ENCODE measurements around the gene FBXO34.
"Not testable (repeated sequence)": the region's sequence is repeated elsewhere in the genome, so short reads cannot be mapped to it uniquely, and the experiment has no call there.

Gene FBXO34

GRCh38 chr14:55350461-55350860 is 79.2 kb downstream of the FBXO34 start:
- DNase-seq: no peak

DNA sequence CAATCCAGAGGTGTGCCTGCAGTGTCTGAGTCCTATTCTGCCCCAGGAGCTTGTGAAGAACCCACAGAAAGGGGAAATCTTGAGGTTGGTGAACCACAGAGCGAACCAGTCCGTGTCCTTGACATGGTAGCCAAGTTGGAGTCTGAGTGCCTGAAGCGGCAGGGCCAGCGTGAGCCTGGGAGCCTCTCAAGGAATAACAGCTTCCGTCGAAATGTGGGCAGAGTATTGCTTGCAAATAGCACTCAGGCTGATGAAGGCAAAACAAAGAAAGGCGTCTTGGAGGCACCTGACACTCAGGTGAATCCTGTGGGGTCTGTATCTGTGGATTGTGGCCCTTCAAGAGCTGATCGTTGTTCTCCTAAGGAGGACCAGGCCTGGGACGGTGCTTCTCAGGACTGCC is 79.9 kb downstream of the FBXO34 start:
- no peak for DNase-seq

- DNase-seq: no peak
Observed at GRCh38 chr14:55352201-55352600, 81.0 kb downstream of the FBXO34 start.

DNA sequence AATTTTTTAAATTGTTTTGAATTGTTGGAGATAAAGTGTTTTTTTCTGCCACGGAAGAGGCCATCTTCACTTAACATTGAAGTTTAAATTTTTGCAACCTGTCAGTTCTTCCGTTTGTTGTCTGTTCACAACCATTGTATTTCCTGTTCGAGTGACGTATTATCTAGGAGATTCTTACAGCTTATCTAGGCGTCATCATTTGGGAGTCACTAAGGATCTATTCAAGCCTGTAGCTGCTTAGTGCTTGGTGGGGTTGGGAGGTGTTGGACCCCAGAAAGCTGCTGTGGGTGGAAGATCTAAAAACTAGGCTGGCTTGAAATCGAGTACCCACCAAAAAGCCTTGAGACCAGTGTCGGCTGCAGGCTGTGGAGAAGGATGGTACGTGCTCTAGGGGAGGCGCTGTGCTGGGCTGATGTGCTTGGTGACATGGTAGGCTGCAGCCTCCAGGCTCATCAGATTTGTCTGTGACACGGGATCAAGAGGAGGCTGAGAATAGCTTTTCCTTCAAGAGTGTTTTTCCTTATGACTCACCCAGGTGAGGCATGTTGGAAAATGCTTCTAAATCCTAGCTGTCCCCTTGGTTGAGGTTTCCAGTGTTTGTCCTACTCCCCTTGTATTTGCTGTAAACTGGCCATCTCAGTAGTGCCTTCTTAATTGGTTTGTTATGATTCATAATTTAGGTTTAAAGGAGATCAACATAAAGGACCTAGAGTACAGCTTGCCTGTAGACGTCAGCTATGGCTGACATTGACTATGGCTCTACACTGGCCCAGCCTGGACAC is 82.7 kb downstream of the FBXO34 start:
- peak; percentile 6 for DNase-seq

DNA sequence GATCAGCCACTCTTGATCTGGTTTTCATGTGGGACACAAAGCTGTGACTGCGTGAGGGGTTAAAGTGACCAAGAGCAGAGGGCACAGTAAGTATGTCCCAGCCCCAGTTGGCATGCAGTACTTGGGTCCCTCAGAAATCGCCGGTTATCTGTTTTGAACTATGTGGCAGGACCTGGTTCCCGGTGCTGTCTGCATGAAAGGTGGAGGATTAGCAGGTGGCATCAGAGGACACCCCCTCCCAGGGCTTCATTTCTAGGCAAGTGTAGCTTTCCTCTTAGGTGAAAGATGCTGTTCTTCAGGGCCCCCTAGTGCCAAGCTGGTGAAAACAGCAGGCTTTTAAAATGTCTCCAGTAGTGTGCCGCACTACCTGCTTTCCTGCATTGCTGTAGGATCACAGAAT is 83.3 kb downstream of the FBXO34 start:
- DNase-seq: peak; percentile 64

DNA sequence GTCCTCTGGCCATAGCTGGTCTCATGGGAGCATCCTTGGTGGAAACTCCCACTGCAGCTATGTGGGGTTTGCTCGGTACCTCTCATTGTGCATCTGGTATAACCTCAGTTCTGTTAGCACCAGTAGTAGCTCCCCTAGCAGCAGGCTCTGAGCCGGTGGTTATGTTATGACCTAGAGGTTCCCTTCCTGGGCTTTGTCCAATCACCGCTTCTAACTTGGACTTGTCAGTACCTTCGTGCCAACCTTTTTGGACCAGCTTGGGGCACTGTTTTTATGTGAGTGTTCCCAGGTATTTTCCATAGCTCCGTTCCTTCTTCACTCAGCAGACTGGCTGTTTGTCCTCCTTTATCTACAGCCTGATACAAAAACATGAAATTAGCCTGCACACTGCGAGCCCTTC is 84.7 kb downstream of the FBXO34 start:
- no peak for DNase-seq

DNA sequence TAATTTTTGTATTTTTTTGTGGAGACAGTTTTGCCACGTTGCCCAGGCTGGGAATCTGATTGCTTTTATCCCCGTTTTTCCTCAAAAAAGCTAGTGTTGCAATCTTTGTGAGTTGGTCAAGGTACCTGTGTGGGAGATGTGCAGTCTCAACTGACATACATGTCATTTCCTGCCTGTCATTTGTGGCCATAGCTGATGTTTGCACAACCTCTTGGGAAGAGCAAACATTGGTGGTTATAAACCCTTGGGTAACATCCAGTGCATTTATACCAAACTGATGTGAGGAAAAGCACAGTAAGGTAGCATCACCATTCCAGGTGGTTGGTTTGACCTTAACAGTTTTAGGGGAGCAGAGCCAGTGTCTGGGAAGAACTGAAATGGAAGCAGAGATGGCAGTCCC is 85.7 kb downstream of the FBXO34 start:
- no peak for DNase-seq

DNA sequence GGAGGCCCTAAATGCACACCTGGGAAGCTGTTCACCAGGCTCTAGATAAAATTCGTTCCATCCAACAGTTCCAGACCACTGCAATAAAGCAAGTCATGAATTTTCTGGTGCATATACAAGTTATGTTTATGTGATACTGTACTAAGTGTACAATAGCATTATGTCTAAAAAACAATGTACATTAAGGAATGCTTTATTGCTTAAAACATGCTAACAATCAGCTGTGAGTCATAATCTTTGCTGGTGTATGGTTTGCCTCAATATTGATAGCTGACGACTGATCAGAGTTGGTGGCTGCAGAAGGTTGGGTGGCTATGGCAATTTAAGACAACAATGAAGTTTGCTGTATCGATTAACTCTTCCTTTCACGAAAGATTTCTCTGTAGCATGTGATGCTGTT is 88.1 kb downstream of the FBXO34 start:
- DNase-seq: no peak

- DNase-seq: no peak
Observed at GRCh38 chr14:55361190-55361589, 90.0 kb downstream of the FBXO34 start.

DNA sequence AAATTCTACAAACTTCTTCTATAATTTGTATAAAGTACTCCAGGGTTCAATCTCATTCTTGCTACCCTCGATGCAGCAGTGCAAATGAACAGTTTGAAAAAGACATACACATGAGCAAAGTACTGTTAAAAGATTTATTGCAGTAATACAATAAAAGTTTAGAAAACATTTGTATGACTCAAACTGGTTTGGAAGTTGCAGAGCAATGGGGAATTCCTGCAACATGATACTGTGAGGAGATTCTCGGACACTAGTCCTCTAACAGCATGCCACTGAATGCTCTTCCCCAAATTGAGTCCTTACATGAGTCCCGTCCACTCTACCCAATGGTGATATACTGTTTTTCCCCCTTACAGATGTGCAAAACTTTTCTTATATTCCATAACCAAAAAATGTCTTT is 95.0 kb downstream of the FBXO34 start:
- no peak for DNase-seq

DNA sequence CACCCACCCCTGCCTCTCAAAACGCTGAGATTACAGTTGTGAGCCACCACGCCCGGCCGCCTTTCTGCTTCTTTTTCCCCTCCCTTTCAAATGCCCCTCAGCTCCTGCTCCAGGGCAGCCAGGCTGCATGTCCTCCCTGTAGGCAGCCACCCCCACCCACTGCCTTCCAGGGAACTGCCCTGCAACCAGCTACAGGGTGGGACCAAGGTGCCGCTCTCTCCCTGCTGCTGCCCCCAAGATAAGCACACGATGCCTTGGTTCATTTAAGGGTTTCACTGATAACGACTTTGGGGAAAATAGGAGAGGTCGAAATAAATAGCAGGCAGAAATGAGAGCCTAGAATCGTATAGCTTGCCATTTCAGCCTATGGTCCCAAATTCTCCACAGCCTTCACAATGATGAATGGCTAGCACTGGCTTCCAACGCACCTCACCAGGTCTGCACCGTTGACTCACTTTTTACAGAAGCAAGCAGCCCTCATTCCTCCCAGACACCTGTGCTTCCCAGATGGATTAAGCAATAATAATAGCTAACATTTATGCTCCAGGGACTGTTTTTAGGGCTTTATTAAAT is 99.7 kb downstream of the FBXO34 start:
- no peak for DNase-seq

- DNase-seq: no peak
Observed at GRCh38 chr14:55372423-55372822, 101.2 kb downstream of the FBXO34 start.

DNA sequence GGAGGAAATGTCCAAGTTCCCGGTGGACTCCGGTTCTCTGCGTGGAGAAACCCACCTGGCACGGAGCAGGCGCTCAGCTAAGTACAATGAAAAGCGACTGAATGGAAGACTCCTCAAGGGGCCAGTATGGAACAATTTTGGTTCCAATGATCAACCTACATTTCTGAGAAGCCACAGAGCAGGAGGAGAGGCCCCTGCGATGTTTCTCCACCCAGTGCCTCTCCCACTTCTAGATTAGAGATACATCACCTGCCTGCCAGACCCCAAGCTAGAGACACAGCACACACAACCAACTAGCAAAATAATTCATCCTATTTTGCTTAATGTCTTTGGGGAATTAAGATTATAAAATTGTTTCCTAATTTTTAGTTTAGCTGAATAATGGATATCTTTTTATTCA is 101.6 kb downstream of the FBXO34 start:
- DNase-seq: no peak

- no peak for DNase-seq
Observed at GRCh38 chr14:55373784-55374705, 102.8 kb downstream of the FBXO34 start.

- no peak for DNase-seq
Observed at GRCh38 chr14:55374771-55375170, 103.5 kb downstream of the FBXO34 start.

DNA sequence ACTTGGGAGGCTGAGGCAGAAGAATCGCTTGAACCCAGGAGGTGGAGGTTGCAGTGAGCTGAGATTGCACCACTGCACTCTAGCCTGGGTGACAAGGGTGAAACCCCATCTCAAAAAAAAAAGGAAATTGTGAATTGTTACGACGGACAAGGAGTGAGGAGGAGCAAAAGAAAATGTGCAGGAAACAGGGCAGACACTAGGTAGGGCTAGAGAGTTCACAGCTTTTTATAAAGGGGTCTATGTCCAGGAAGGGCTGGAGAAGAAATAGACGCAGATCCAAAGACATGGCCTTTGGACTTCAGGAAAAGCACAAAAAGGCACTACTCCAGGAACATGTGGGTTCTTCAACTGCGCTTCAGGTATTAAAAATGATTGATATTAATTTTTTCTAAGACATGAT is 106.0 kb downstream of the FBXO34 start:
- DNase-seq: no peak

- no peak for DNase-seq
Observed at GRCh38 chr14:55381040-55381439, 109.8 kb downstream of the FBXO34 start.

GRCh38 chr14:55381561-55381960 is 110.3 kb downstream of the FBXO34 start:
- DNase-seq: no peak

DNA sequence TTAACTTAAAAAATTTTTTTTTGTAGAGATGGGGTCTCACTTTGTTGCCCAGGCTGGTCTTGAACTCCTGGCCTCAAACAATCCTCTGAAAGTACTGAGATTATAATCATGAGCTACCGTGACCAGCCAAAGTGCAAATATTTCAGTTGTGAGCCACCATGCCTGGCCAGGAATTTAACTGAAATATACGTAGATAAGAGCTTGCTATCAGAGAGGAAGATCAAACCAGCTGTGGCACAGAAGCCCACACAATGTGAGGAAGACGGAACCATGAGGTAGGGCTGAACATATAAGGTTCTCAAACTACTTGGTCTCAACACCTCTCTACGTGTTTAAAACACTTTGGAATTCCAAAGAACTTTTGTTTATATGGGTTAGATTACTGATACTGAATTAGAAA is 111.3 kb downstream of the FBXO34 start:
- no peak for DNase-seq

DNA sequence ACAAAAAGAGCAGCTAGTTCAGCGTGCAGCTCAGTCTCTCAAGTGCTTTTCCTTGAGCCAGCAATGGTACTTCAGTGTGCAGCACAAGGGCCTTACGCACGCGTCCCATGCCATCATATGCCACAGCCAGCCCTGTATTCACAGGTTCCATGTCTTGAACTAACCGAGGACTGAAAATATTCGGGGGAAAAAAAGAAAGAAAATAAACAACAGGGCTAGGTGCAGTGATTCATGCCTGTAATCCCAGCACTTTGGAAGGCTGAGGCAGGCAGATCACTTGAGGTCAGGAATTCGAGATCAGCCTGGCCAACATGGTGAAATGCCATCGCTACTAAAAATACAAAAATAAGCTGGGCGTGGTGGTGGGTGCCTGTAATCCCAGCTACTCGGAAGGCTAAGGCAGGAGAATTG is 111.8 kb downstream of the FBXO34 start:
- DNase-seq: not testable (repeated sequence)

GRCh38 chr14:55383541-55384140 is 112.4 kb downstream of the FBXO34 start:
- DNase-seq: no peak

DNA sequence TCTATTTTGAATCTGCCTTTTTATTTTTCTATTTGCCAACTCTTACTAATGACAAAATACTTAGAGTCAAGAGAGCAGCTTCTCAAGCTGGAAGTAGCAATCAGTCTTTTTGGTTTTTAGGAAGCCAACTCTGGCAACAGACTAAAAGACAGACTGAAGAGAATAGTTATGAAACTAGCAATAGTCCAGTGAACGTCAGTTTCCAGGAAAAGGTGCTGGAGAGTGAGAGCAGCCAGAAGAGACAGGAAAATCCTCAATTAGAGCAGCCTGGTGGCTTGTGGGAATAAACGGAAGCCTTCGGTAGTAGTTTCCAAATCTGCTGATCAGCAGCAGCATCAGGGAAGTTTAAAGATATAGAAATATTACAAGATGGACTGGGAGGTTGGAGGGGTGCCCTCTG is 113.3 kb downstream of the FBXO34 start:
- DNase-seq: no peak

GRCh38 chr14:55386037-55386808 is 115.0 kb downstream of the FBXO34 start:
- DNase-seq: no peak

Measured in CD4-positive, alpha-beta T cell treated with Interferon gamma for 1 hour (primary cell).